H9 (cell line): Measurements from ENCODE around the gene ARID1B. TPM values are rescaled to one million over a fixed set of nuclear protein-coding genes. Genes with fewer than 3 reads are reported as not detected.
A peak's percentile ranks its signal among the peaks of the same experiment; 100 is the strongest.

Experiments
- DNase-seq: peaks from one replicate; pipeline ENCODE4 v3.0.0-alpha.2; 2017
- H2AFZ ChIP-seq: one replicate; pipeline ENCODE4 v1.6.1; 2013; ENCODE audit warnings: mild to moderate bottlenecking, low read length, control low read depth, moderate library complexity
- H2AK5ac ChIP-seq: 2 replicates; pipeline ENCODE4 v1.6.1; 2013; ENCODE audit warnings: low read length, control low read depth, mixed read lengths; ENCODE audit not compliant: insufficient read length
- H2BK120ac ChIP-seq: one replicate; pipeline ENCODE4 v1.6.1; 2013; ENCODE audit warnings: low read depth, mild to moderate bottlenecking, low read length, control low read depth, inconsistent platforms; ENCODE audit not compliant: poor library complexity, severe bottlenecking
- H2BK12ac ChIP-seq: 2 replicates; pipeline ENCODE4 v1.6.1; 2013; ENCODE audit warnings: low read length, control low read depth, mixed read lengths, low read depth; ENCODE audit not compliant: insufficient read length
- H2BK15ac ChIP-seq: 2 replicates; pipeline ENCODE4 v1.6.1; 2013; ENCODE audit warnings: low read depth, low read length, control low read depth
- H2BK20ac ChIP-seq: one replicate; pipeline ENCODE4 v1.6.1; 2013; ENCODE audit warnings: low read depth, mild to moderate bottlenecking, low read length, control low read depth, inconsistent platforms; ENCODE audit not compliant: poor library complexity, severe bottlenecking
- H2BK5ac ChIP-seq: 2 replicates; pipeline ENCODE4 v1.6.1; 2013; ENCODE audit warnings: low read length, control low read depth, mixed read lengths; ENCODE audit not compliant: insufficient read length
- H3K14ac ChIP-seq: 2 replicates; pipeline ENCODE4 v1.6.1; 2013; ENCODE audit warnings: low read length, control low read depth; ENCODE audit not compliant: insufficient read depth
- H3K18ac ChIP-seq: 2 replicates; pipeline ENCODE4 v1.6.1; 2013; ENCODE audit warnings: low read depth, mild to moderate bottlenecking, mixed read lengths, low read length, control low read depth; ENCODE audit not compliant: insufficient read length
- H3K23ac ChIP-seq: 2 replicates; pipeline ENCODE4 v1.6.1; 2013; ENCODE audit warnings: low read length, control low read depth, mixed read lengths, low read depth; ENCODE audit not compliant: insufficient read length
- H3K23me2 ChIP-seq: 2 replicates; pipeline ENCODE4 v1.6.1; 2013; ENCODE audit warnings: low read depth, mild to moderate bottlenecking, mixed read lengths, low read length, control low read depth; ENCODE audit not compliant: insufficient read length, poor library complexity, severe bottlenecking
- H3K27ac ChIP-seq: 2 replicates; pipeline ENCODE4 v1.5.1; 2013; ENCODE audit warnings: low read length, control low read depth, mixed read lengths, low read depth; ENCODE audit not compliant: insufficient read length
- H3K27me3 ChIP-seq: 2 replicates; pipeline ENCODE4 v1.6.1; 2013; ENCODE audit warnings: low read length, control low read depth, inconsistent platforms; ENCODE audit not compliant: insufficient read depth
- H3K4ac ChIP-seq: 2 replicates; pipeline ENCODE4 v1.6.1; 2013; ENCODE audit warnings: low read depth, mild to moderate bottlenecking, control low read depth, inconsistent platforms, low read length, moderate library complexity
- H3K4me1 ChIP-seq: 2 replicates; pipeline ENCODE4 v1.6.1; 2013; ENCODE audit warnings: low read length, control low read depth, inconsistent platforms; ENCODE audit not compliant: insufficient read depth
- H3K4me2 ChIP-seq: 2 replicates; pipeline ENCODE4 v1.6.1; 2013; ENCODE audit warnings: low read length, control low read depth, mixed read lengths; ENCODE audit not compliant: insufficient read length, insufficient read depth
- H3K56ac ChIP-seq: 2 replicates; pipeline ENCODE4 v1.6.1; 2013; ENCODE audit warnings: low read depth, mild to moderate bottlenecking, mixed read lengths, low read length, control low read depth; ENCODE audit not compliant: insufficient read length
- H3K79me1 ChIP-seq: 2 replicates; pipeline ENCODE4 v1.6.1; 2013; ENCODE audit warnings: low read depth, mild to moderate bottlenecking, moderate library complexity, low read length, control low read depth, inconsistent platforms; ENCODE audit not compliant: insufficient read depth, poor library complexity, severe bottlenecking
- H3K79me2 ChIP-seq: 2 replicates; pipeline ENCODE4 v1.6.1; 2013; ENCODE audit warnings: low read length, control low read depth, inconsistent platforms; ENCODE audit not compliant: insufficient read depth
- H3K9ac ChIP-seq: 2 replicates; pipeline ENCODE4 v1.6.1; 2013; ENCODE audit warnings: low read length, control low read depth, mixed read lengths; ENCODE audit not compliant: insufficient read length; ENCODE audit errors: extremely low read depth
- H3K9me3 ChIP-seq: one replicate; pipeline ENCODE4 v1.6.1; 2013; ENCODE audit warnings: low read depth, low read length, inconsistent platforms; ENCODE audit not compliant: control insufficient read depth
- H3T11ph ChIP-seq: one replicate; pipeline ENCODE4 v1.6.1; 2013; ENCODE audit warnings: mild to moderate bottlenecking, low read length, control low read depth, inconsistent platforms
- H4K20me1 ChIP-seq: one replicate; pipeline ENCODE4 v1.6.1; 2013; ENCODE audit not compliant: control insufficient read depth, insufficient read length, insufficient read depth
- H4K5ac ChIP-seq: 2 replicates; pipeline ENCODE4 v1.6.1; 2013; ENCODE audit warnings: low read depth, mild to moderate bottlenecking, mixed read lengths, low read length, control low read depth; ENCODE audit not compliant: insufficient read length
- H4K8ac ChIP-seq: replicated peaks from 2 replicates; pipeline ENCODE4 v1.6.1; 2013; ENCODE audit warnings: low read length, control low read depth, mixed read lengths, low read depth; ENCODE audit not compliant: insufficient read length
- H4K91ac ChIP-seq: 2 replicates; pipeline ENCODE4 v1.6.1; 2013; ENCODE audit warnings: low read depth, mild to moderate bottlenecking, moderate library complexity, mixed read lengths, low read length, control low read depth; ENCODE audit not compliant: insufficient read length
- H3K27ac Mint-ChIP-seq, 3 experiments: 2 replicates in 2 of 3; 3 replicates in 1 of 3; pipeline ENCODE4 v1.8.0; 2020 to 2021; ENCODE audit warnings: mixed read lengths in 3 of 3, mild to moderate bottlenecking in 1 of 3, moderate library complexity in 1 of 3
- H3K27me3 Mint-ChIP-seq: 2 replicates; pipeline ENCODE4 v1.8.0; 2021; ENCODE audit warnings: low read depth, mild to moderate bottlenecking, moderate library complexity, mixed read lengths
- H3K36me3 Mint-ChIP-seq, 3 experiments: 2 replicates in 2 of 3; 3 replicates in 1 of 3; pipeline ENCODE4 v1.8.0; 2020 to 2021; ENCODE audit warnings: low read depth in 3 of 3, mixed read lengths in 3 of 3; ENCODE audit not compliant: insufficient read depth in 1 of 3
- H3K4me1 Mint-ChIP-seq, 2 experiments: 2 replicates each; pipeline ENCODE4 v1.8.0; 2020; ENCODE audit warnings: mixed read lengths in 2 of 2
- H3K4me3 Mint-ChIP-seq, 2 experiments: 2 replicates in 1 of 2; 3 replicates in 1 of 2; pipeline ENCODE4 v1.8.0; 2020 to 2021; ENCODE audit warnings: mild to moderate bottlenecking in 2 of 2, mixed read lengths in 2 of 2, moderate library complexity in 1 of 2
- H3K9me3 Mint-ChIP-seq, 2 experiments: 2 replicates in 1 of 2; 3 replicates in 1 of 2; pipeline ENCODE4 v1.8.0; 2020; ENCODE audit warnings: mild to moderate bottlenecking in 2 of 2, mixed read lengths in 2 of 2, moderate library complexity in 1 of 2
- CTCF ChIP-seq: fragments of 200-600 bp; sonication (generic); conservative IDR thresholded peaks from 3 replicates; pipeline ENCODE4 v1.8.0; 2021; ENCODE audit warnings: antibody characterized with exemption, mild to moderate bottlenecking
- WGBS: extraction: QIAGEN DNeasy Blood & Tissue Kit; methylation state at CpG from one replicate; pipeline ENCODE4 v1.1.7; 2013; ENCODE audit warnings: missing lambda C conversion rate, low lambda C conversion rate, mixed read lengths; ENCODE audit not compliant: insufficient read length; ENCODE audit errors: extremely low coverage; 5-methylcytosine and 5-hydroxymethylcytosine counted together
- total RNA-seq: library from RNA; stranded (reverse); gene quantifications from 2 replicates; pipeline ENCODE4 v1.2.1, GENCODE V29; 2021

Gene ARID1B
- total RNA-seq, 1 experiment from 2014 or later = 88.2 TPM

GRCh38 chr6:156773476-156773875, 3.7 kb upstream of the ARID1B start:
- Histone ChIP-seq H4K20me1 (no peaks in the 10 kb centered on the region), H3K79me1 (no peaks in the 10 kb centered on the region), H3K14ac (no peak overlapping the region), H3K56ac (no peak overlapping the region), H3K4me1 (peaks cover 2% of the 10 kb centered on the region; the same call in 1 of the 2 replicates), H2BK20ac (no peak overlapping the region), H3K9ac (no peak overlapping the region), H2BK5ac (no peak overlapping the region), H4K8ac (no peak overlapping the region), H3K23ac (no peak overlapping the region), H3K23me2 (peaks cover 7% of the 10 kb centered on the region), H4K91ac (no peak overlapping the region), H3K27ac (no peak overlapping the region), H3K18ac (peak overlapping the region; percentile 22), H2BK15ac (no peak overlapping the region), H3K4me2 (no peak overlapping the region), H3K79me2 (no peaks in the 10 kb centered on the region), H3K9me3 (no peaks in the 10 kb centered on the region), H3K4ac (no peak overlapping the region), H2AK5ac (no peak overlapping the region), H3K27me3 (no peaks in the 10 kb centered on the region), H2BK12ac (no peak overlapping the region), H2AFZ (no peak overlapping the region), H2BK120ac (no peak overlapping the region), H3T11ph (no peak overlapping the region), H4K5ac (no peak overlapping the region)
- H3K9me3 Mint-ChIP-seq = no peaks in the 10 kb centered on the region
- no peaks in the 10 kb centered on the region for H3K36me3 Mint-ChIP-seq
- H3K4me1 Mint-ChIP-seq = peaks cover 49 to 53% of the 10 kb centered on the region in 2 experiments
- peak overlapping the region in 1 of 2 experiments; percentile 18; a peak in 2 of 5 replicates for H3K4me3 Mint-ChIP-seq
- no peak for DNase-seq
- WGBS = no CpG with 5 or more reads among the region's 5 CpGs
- peaks cover 2% of the 10 kb centered on the region; the same call in 1 of the 2 replicates for H3K27me3 Mint-ChIP-seq
- no peak for TF ChIP-seq CTCF
- no peak overlapping the region; a peak in 2 of 7 replicates for H3K27ac Mint-ChIP-seq
